Measurements from ENCODE around the gene PHC2. TPM values are rescaled to one million over a fixed set of nuclear protein-coding genes. Genes with fewer than 3 reads are reported as not detected.

The PHC2 gene
- total RNA-seq, 4 donors from 2014 or later: 70.2 to 114 (median 77.2) TPM

DNA sequence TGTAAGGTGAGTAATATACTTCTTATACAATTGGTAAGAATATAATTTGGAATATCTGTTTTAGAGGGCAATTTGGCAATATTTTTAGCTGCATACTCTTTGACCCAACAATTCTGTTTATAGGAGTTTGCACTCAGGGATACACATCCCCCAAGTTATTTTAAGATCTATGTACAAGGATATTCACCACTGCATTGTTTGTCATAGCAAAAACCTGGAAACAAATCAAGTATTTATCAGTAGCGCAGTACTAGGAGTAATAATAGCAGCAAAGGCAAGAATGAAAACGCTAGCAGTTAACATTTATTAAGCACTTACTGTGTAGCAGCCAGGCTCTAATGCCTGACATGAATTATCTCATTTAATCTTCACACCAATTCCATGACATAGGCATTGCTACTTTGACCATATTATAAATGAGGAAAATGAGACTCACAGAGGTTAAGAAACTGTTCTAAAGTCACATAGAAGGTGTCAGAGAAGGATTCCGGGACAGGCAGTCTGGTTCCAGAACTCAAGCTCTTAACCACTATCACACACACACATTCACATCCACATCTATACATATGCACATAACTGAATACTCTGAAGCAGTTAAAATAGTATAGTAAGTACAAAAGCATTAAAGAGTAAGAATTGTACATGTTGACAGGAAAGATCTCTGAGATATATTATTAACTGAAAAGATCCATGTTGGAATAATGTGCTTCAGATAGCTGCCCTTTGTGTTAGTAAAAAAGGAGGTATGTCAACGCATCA is 30.6 kb downstream of the PHC2 start:
- intact Hi-C loops (cut with DNase I; ENCODE audit: low total_unique reads): no loop called here
- 77 to 85% methylated on average over 4 of the region's 4 CpGs for WGBS, 2 donors
- TF ChIP-seq CTCF (IDR thresholded peaks at IDR 0.05) (no peak), POLR2A (IDR thresholded peaks at IDR 0.05) (no peak)
- no peak for DNase-seq (ENCODE audit: low spot score in 2 of 2)
- no peak overlapping the region for H3K4me3 ChIP-seq (ENCODE audit: low read depth, poor library complexity, severe bottlenecking)

DNA sequence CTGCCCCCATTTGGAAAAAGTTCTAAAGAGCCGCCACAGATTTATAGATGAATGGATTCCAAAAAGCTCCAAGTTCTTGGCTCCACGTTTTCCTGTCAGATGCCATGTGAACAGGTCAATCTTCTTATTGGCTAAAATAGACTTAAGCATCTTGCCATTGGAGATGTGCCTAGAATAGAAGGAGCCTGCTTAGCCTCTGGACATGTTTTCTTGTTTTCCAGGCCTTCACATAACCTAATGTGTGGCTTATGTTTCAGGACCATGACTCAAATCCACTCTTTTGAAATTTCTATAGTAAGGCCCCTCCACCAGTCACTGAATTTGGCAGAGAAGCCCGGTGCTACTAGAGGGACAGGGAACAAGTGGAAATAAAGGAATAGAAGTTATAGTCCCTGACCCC is 31.5 kb downstream of the PHC2 start:
- intact Hi-C loops (cut with DNase I; ENCODE audit: low total_unique reads): loop anchor here (5.0 kb wide), 1 partner anchor 633 kb away; no protein-coding TSS in a partner anchor
- TF ChIP-seq CTCF (IDR thresholded peaks at IDR 0.05) (no peak), POLR2A (IDR thresholded peaks at IDR 0.05) (no peak)
- 64 to 67% methylated on average over 3 of the region's 3 CpGs for WGBS, 2 donors
- no peak overlapping the region for H3K4me3 ChIP-seq (ENCODE audit: low read depth, poor library complexity, severe bottlenecking)
- no peak for DNase-seq (ENCODE audit: low spot score in 2 of 2)

GRCh38 chr1:33397994-33398393 is 32.9 kb downstream of the PHC2 start:
- H3K4me3 ChIP-seq (ENCODE audit: low read depth, poor library complexity, severe bottlenecking): no peak overlapping the region
- no peak for DNase-seq (ENCODE audit: low spot score in 2 of 2)
- no peak for TF ChIP-seq POLR2A (IDR thresholded peaks at IDR 0.05)
- no peak for TF ChIP-seq CTCF (IDR thresholded peaks at IDR 0.05)
- intact Hi-C loops (cut with DNase I; ENCODE audit: low total_unique reads): loop anchor here (5.0 kb wide), 1 partner anchor 634 kb away; no protein-coding TSS in a partner anchor

DNA sequence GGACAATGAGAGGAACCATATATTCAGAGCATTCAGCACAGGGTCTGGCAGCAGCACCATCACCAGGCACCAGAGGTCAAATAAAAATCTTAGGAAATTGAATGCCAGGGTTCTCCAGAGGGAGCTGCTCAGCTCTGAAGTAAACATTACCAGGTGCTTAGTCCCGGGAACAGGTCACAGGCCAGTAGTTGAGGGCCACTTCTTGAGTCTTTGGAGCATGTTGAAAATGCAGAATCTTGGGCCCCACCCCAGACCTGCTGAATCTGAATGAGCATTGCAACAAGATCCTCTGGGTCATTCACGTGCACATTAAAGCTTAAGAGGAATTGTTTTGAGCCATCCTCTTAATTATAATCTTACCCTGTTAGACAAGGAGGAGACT is 33.8 kb downstream of the PHC2 start:
- H3K4me3 ChIP-seq (ENCODE audit: low read depth, poor library complexity, severe bottlenecking): no peak overlapping the region
- TF ChIP-seq CTCF (IDR thresholded peaks at IDR 0.05): no peak
- no peak for DNase-seq (ENCODE audit: low spot score in 2 of 2)
- intact Hi-C loops (cut with DNase I; ENCODE audit: low total_unique reads): loop anchor here (5.0 kb wide), 1 partner anchor 635 kb away; no protein-coding TSS in a partner anchor
- WGBS, 2 donors: 50 to 54% methylated on average over 2 of the region's 2 CpGs

DNA sequence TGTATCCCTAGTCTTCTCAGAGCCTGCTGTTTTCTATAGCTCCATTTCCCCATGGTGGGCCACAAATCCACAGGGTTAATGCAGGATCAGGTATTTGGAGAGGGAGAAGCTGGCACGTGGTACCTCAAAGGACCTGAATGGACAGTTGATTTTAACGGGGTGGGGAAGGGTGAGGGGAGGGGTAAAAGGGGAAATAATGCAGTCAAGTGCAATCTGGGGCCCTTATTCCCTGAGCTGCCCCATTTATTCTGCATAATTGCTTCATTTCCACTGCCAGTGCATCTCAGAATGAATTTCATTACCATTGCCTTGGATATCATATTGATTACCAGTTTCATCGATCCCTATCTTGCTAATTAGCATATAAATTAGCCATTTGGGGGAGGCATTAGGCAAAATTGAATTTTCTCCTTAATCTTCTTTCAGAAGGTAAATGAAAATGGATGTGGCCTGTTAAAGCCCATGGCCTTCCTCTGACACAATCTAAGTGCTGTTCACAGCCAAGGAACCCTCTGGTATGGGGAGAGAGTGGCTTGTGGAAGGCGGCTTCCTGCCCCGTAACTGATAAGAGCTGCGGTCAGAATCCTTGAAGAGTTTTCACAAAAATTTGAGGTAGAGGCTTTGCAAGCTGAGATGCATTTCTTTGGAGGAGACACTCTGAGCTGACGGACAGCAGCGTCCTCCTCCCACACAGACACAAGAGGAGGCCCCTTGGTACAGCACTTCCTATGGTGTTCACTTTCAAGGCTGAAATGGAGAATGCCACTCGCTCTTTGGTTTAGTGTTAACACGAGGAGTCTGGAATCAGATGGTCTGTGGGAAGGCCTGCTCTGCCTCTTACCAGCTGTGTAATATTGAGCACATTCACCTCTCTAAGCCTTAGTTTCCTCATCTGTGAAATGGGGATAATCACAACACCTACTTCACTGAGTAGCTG is 34.4 kb downstream of the PHC2 start:
- TF ChIP-seq POLR2A (IDR thresholded peaks at IDR 0.05): no peak
- no peak for TF ChIP-seq CTCF (IDR thresholded peaks at IDR 0.05)
- WGBS, 2 donors: 75 to 77% methylated on average over 10 of the region's 10 CpGs
- intact Hi-C loops (cut with DNase I; ENCODE audit: low total_unique reads): loop anchor here (5.0 kb wide), 1 partner anchor 636 kb away; no protein-coding TSS in a partner anchor
- no peak overlapping the region for H3K4me3 ChIP-seq (ENCODE audit: low read depth, poor library complexity, severe bottlenecking)
- no peak for DNase-seq (ENCODE audit: low spot score in 2 of 2)

Measured in lower leg skin (tissue), 4 donors.